Dermis blood vessel endothelial cell (primary cell): ENCODE measurements around the gene MYH7. TPM values are rescaled to one million over a fixed set of nuclear protein-coding genes. Genes with fewer than 3 reads are reported as not detected.

ENCODE experiments used
- DNase-seq: peaks from one replicate; pipeline ENCODE4 v3.0.0; 2010
- total RNA-seq: library from RNA; depleted of rRNA; stranded (reverse); fragments of >200 nt; gene quantifications from 2 replicates; pipeline ENCODE4 v1.2.3, GENCODE V29; 2014

Gene MYH7
- total RNA-seq, 1 donor from 2014 or later: not detected

DNA sequence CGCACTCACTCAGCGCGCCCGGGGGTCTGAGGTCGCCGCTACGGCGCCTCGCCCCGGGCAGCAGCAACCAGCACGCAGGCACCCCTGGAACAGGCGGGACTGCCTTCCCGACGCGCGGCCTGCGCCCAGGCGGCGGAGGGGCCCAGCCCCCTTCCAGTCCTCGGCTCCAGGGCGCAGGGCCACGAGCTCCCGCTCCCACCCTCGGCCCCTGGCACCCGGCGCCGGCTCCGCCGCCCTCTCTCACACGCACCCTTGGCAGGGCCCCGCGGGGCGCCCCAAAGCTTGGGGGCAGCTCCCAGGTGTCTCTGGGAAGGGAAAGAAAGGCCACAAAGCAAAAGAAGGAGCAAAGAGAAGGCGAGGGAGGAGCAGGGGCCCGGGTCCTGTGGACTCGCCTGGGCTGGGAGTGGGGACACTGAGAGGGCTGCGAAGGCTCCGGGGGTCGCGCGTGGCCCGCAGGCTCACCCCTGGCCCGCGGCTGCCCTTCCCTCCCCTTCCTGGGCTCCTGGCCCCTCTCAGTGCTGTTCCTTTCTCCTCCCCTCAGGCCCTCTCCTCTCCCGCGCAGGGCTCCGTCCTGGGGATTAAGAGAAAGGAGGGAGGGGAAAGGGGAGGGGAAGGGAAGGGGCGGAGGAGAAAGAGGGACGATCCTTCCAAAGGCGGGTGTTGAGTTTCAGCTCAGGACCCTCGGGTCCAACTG lies 69.6 kb downstream of the MYH7 start:
- DNase-seq: no peak

DNA sequence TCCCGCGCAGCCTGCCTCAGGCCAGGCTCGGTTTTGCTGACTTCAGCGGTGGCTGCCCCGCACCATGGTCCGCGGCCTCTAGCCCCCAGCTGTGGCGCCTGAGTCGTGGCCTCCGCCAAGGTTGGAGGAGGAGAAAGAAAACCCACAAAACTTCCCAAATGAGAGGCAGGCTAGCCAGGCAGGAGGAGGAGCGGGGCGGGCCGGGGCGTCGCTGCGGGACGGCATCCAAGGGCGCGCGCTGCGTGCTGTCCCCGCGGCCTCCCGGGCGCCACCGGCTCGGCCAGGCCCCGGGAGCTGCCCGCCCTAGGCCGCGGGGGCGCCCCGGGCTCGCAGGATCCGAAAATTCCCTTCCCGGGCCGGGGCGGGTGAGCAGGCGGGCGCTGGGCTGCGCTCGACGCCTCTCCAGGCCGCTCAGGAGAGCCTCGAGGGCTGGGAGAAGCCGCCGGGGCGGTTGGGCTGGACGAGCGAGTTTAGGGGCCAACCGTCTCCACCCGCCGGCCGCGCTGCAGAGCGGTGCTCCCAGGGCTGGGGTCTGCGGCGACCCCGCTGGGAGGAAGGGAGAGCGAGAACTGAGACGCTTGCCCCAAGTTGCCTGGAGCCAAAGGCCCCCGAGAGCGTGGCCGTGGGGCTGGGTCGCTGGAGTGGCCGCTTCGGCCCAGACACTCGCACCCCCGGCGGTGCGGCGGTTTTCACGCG lies 70.3 kb downstream of the MYH7 start, which contains the start of gene EFS:
Gene EFS, minus strand, starts transcription at position 137 of the 696 bp plus-strand sequence. CDS start 147 bp downstream, outside the sequence.
- no peak for DNase-seq

GRCh38 chr14:23364164-23365035 lies 71.1 kb downstream of the MYH7 start:
- no peak for DNase-seq

Other genes starting within 250 kb of the MYH7 start
- gene RNF212B, start 197.7 kb downstream of the MYH7 start, total RNA-seq: not detected in 2 replicates
- 6.5 and 7.2 TPM in 2 replicates for gene HOMEZ, start 149.5 kb downstream of the MYH7 start, total RNA-seq
- 1.7 and 2.6 TPM in 2 replicates for gene PPP1R3E, start 132.8 kb downstream of the MYH7 start, total RNA-seq
- 10.4 and 13.5 TPM in 2 replicates for gene BCL2L2, start 128.8 kb downstream of the MYH7 start, total RNA-seq
- 71.5 and 93.9 TPM in 2 replicates for gene PABPN1, start 114.2 kb downstream of the MYH7 start, total RNA-seq
- gene SLC22A17, start 82.8 kb downstream of the MYH7 start, total RNA-seq: 0.84 and 3.7 TPM in 2 replicates
- 0.17 TPM in 1 of 2 replicates, not detected in the other for gene EFS, start 70.5 kb downstream of the MYH7 start, total RNA-seq
- not detected in 2 replicates for gene IL25, start 62.9 kb downstream of the MYH7 start, total RNA-seq
- gene CMTM5, start 58.6 kb downstream of the MYH7 start, total RNA-seq: not detected in 2 replicates
- gene MYH6, start 27.4 kb downstream of the MYH7 start, total RNA-seq: not detected in 2 replicates
- 42.5 and 61.8 TPM in 2 replicates for gene NGDN, start 34.0 kb upstream of the MYH7 start, total RNA-seq
- 0.17 and 0.23 TPM in 2 replicates for gene ZFHX2, start 116.1 kb upstream of the MYH7 start, total RNA-seq
- 6.0 and 10.6 TPM in 2 replicates for gene THTPA, start 120.6 kb upstream of the MYH7 start, total RNA-seq
- gene AP1G2, start 132.1 kb upstream of the MYH7 start, total RNA-seq: 28.8 and 29.6 TPM in 2 replicates
- not detected in 2 replicates for gene JPH4, start 143.1 kb upstream of the MYH7 start, total RNA-seq
- 0.51 and 0.65 TPM in 2 replicates for gene DHRS2, start 200.7 kb upstream of the MYH7 start, total RNA-seq